Panc1 (cell line): ENCODE data around the gene ATP7B. TPM values are rescaled to one million over a fixed set of nuclear protein-coding genes. Genes with fewer than 3 reads are reported as not detected.

Experiments
- ATAC-seq: fragments of 200-7000 bp; cut with Tn5 transposase; 2 replicates; pipeline ENCODE4 v1.9.1; 2020; ENCODE audit warnings: mild to moderate bottlenecking, moderate library complexity
- BruUV-seq: library from RNA; stranded (reverse); fragments of 400-500 nt; replicated peaks from 2 replicates; lab custom pipeline; 2021; lab: Mats Ljungman, UMichigan
- CTCF ChIA-PET: fragments of 300-600 bp; sonication (Branson Sonifier 250); formaldehyde crosslinking; loops from one replicate; lab custom pipeline; 2022; ENCODE audit warnings: antibody characterized with exemption; lab: Charles Lee
- POLR2A ChIA-PET: fragments of 300-600 bp; sonication (Branson Sonifier 250); formaldehyde crosslinking; loops from one replicate; lab custom pipeline; 2022; ENCODE audit warnings: antibody characterized with exemption; lab: Charles Lee
- DNase-seq: peaks from one replicate; pipeline ENCODE4 v3.0.0-alpha.2; 2010; ENCODE audit warnings: low read depth, low spot score
- H3K27ac ChIP-seq: 2 replicates; pipeline ENCODE4 v1.5.1; 2011; ENCODE audit warnings: mild to moderate bottlenecking, low read length, inconsistent platforms
- H3K27me3 ChIP-seq: fragments of 200-500 bp; sonication (Bioruptor generic); 2 replicates; pipeline ENCODE4 v1.6.0; 2014; ENCODE audit warnings: low read length, inconsistent platforms; ENCODE audit not compliant: control insufficient read depth, insufficient read depth
- H3K36me3 ChIP-seq: fragments of 200-500 bp; sonication (Bioruptor generic); 2 replicates; pipeline ENCODE4 v1.5.1; 2014; ENCODE audit warnings: inconsistent platforms, mild to moderate bottlenecking, low read length, moderate library complexity; ENCODE audit not compliant: control insufficient read depth, insufficient read depth
- H3K4me1 ChIP-seq: 2 replicates; pipeline ENCODE4 v1.5.1; 2011; ENCODE audit warnings: inconsistent platforms, mild to moderate bottlenecking, low read length, moderate library complexity; ENCODE audit not compliant: control insufficient read depth, insufficient read depth
- H3K4me3 ChIP-seq, 2 experiments: 2 replicates each; pipeline ENCODE4 v1.5.1; 2011 to 2012; ENCODE audit warnings: low read depth in 2 of 2, low read length in 2 of 2, mild to moderate bottlenecking in 2 of 2, inconsistent platforms in 1 of 2, moderate library complexity in 1 of 2
- H3K9me3 ChIP-seq: fragments of 200-500 bp; sonication (Bioruptor generic); 2 replicates; pipeline ENCODE4 v1.5.1; 2014; ENCODE audit warnings: low read depth, mild to moderate bottlenecking, inconsistent platforms, low read length, moderate library complexity; ENCODE audit not compliant: control insufficient read depth, insufficient read depth
- POLR2AphosphoS5 ChIP-seq: IDR thresholded peaks from 2 replicates; pipeline ENCODE4 v1.6.1; 2012; ENCODE audit warnings: mild to moderate bottlenecking, low read depth, low read length, moderate library complexity
- SIN3A ChIP-seq: IDR thresholded peaks from 2 replicates; pipeline ENCODE4 v1.6.1; 2012; ENCODE audit warnings: low read depth, mild to moderate bottlenecking, low read length, moderate library complexity, borderline replicate concordance; ENCODE audit not compliant: insufficient read depth
- TCF7L2 ChIP-seq: IDR thresholded peaks from 2 replicates; pipeline ENCODE4 v1.6.1; 2011; ENCODE audit warnings: mild to moderate bottlenecking, low read depth, low read length, inconsistent platforms
- in situ Hi-C: cut with HindIII; loops from 2 replicates; pipeline ENCODE4 v1.10.0; 2016; ENCODE audit warnings: low sequenced_read_pairs, low pct_unique_long_range_greater_than_20kb
- intact Hi-C: fragments of 100-400 bp; cut with micrococcal nuclease; formaldehyde crosslinking; loops from one replicate; pipeline ENCODE4 v1.10.0; 2022; ENCODE audit not compliant: unreplicated experiment
- total RNA-seq: library from RNA; stranded (reverse); gene quantifications from one replicate; pipeline ENCODE4 v1.2.1, GENCODE V29; 2021; ENCODE audit not compliant: unreplicated experiment
- TF ChIP-seq, protein P1 (sequence below): fragments of 450-650 bp; IDR thresholded peaks from 2 replicates; pipeline ENCODE4 v1.5.1; 2017; ENCODE audit warnings: mild to moderate bottlenecking
- TF ChIP-seq, protein P2 (sequence below), 2 experiments: IDR thresholded peaks; 2 replicates each; pipeline ENCODE4 v1.6.1; 2011 to 2012; ENCODE audit warnings: low read depth in 2 of 2, control low read depth in 1 of 2, low read length in 1 of 2, mild to moderate bottlenecking in 1 of 2, moderate library complexity in 1 of 2; ENCODE audit not compliant: insufficient read depth in 1 of 2

Gene ATP7B
- total RNA-seq, 1 experiment from 2014 or later: 19.6 TPM

DNA sequence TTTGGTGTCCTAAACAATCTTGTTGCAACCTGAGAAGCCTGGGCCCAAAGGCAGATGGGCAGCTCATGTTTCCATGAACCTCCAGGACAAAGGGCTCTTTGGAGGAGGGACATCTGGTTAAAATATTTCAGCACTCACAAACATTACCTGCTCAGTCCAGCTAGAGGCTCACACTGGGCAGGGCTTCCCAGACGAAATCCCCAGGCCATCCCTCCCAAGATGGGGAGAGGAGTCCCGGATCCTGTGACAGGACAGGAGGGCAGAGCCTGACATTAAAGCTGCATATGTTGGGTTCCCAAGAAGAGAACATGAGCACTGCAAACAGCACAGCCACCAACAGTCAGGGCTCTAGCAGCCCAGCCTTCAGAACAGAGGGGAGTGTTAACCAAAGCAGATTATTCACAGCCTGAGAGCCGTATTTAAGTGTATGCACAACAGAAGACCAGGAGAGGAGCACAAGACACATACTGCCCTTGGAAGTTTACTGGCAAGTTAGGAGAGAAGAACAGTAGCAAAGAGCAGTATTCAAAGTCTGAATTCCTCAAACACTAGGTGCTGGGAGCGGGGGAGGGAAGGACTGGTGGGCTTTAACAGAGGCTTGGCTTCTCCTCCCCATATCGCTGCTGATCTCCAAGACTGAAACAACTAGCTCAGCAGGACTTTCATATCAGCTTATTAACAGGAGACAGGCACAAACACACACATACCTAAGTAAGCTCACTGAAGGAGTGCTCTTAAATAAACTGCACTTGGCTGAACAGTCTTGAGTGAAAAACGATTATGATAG is 12.3 kb downstream of the ATP7B start:
- CTCF ChIA-PET: interaction anchor here (0.6 kb wide), 1 partner anchor 128 kb away, joined by 3 read pairs; no protein-coding TSS in a partner anchor
- intact Hi-C loops: loop anchor here (5.0 to 10.0 kb wide), 2 partner anchors 94 to 128 kb away; partner anchors contain the start of gene NEK5

DNA sequence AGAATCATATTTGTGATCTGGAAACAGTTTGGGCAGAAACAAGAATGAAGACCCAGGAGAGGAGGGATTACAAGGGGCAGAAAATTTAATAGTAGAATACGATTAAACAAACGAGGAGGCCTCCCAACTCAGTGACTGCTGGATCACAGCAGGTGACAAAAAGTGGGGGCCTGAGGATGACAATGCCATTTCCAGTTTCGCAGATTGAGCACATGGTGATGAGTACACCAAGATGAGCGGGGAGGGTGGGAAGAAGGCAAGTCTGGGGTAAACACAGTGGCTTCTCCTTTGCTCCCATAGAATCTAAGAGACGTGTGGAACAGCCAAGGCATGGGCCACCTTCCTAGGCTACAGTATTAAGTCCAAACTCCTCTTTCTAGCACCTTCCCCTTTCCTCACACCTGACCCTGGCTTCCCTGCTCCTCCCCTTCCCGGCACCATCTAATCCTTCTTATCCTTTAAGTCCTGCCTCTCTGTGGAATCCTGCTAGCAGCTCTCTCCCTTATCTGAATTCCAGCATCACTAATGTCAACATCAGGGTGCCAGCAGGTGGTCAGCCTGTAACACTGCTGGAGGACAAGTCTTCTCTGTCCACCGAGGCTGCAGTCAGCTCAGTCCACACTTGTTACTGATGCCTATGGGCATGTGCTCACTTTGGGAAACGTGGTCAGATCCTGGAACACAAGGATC is 13.5 kb downstream of the ATP7B start:
- intact Hi-C loops: loop anchor here (5.0 to 10.0 kb wide), 2 partner anchors 93 to 130 kb away; partner anchors contain the start of gene NEK5
- ATAC-seq: peak; percentile 38; the same call in 1 of the 2 replicates
- in situ Hi-C loops: no loop called here
- ChIA-PET CTCF (no interaction called here), POLR2A (no interaction called here)
- TF ChIP-seq TCF7L2 (no peak), SIN3A (no peak)
- TF ChIP-seq, protein P1, sequence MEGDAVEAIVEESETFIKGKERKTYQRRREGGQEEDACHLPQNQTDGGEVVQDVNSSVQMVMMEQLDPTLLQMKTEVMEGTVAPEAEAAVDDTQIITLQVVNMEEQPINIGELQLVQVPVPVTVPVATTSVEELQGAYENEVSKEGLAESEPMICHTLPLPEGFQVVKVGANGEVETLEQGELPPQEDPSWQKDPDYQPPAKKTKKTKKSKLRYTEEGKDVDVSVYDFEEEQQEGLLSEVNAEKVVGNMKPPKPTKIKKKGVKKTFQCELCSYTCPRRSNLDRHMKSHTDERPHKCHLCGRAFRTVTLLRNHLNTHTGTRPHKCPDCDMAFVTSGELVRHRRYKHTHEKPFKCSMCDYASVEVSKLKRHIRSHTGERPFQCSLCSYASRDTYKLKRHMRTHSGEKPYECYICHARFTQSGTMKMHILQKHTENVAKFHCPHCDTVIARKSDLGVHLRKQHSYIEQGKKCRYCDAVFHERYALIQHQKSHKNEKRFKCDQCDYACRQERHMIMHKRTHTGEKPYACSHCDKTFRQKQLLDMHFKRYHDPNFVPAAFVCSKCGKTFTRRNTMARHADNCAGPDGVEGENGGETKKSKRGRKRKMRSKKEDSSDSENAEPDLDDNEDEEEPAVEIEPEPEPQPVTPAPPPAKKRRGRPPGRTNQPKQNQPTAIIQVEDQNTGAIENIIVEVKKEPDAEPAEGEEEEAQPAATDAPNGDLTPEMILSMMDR: no peak
- TF ChIP-seq, protein P2, sequence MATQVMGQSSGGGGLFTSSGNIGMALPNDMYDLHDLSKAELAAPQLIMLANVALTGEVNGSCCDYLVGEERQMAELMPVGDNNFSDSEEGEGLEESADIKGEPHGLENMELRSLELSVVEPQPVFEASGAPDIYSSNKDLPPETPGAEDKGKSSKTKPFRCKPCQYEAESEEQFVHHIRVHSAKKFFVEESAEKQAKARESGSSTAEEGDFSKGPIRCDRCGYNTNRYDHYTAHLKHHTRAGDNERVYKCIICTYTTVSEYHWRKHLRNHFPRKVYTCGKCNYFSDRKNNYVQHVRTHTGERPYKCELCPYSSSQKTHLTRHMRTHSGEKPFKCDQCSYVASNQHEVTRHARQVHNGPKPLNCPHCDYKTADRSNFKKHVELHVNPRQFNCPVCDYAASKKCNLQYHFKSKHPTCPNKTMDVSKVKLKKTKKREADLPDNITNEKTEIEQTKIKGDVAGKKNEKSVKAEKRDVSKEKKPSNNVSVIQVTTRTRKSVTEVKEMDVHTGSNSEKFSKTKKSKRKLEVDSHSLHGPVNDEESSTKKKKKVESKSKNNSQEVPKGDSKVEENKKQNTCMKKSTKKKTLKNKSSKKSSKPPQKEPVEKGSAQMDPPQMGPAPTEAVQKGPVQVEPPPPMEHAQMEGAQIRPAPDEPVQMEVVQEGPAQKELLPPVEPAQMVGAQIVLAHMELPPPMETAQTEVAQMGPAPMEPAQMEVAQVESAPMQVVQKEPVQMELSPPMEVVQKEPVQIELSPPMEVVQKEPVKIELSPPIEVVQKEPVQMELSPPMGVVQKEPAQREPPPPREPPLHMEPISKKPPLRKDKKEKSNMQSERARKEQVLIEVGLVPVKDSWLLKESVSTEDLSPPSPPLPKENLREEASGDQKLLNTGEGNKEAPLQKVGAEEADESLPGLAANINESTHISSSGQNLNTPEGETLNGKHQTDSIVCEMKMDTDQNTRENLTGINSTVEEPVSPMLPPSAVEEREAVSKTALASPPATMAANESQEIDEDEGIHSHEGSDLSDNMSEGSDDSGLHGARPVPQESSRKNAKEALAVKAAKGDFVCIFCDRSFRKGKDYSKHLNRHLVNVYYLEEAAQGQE (IDR thresholded peaks at IDR 0.05; ENCODE audit: insufficient read depth in 1 of 2, low read depth in 2 of 2, low read length in 1 of 2): no peak
- Histone ChIP-seq H3K4me3 (no peak overlapping the region), H3K9me3 (no peaks in the 10 kb centered on the region), H3K4me1 (peaks cover 66% of the 10 kb centered on the region), H3K27ac (peak overlapping the region; percentile 85), H3K36me3 (no peaks in the 10 kb centered on the region), H3K27me3 (no peaks in the 10 kb centered on the region)
- BruUV-seq: no TSS peak
- no peak for DNase-seq

More for the DNA sequence above, 12.3 kb downstream of the ATP7B start:
- Histone ChIP-seq H3K9me3 (no peaks in the 10 kb centered on the region), H3K4me1 (peaks cover 60% of the 10 kb centered on the region), H3K36me3 (no peaks in the 10 kb centered on the region), H3K4me3 (0 out of 4 replicates have a peak overlapping the region, but pooled peaks of 1 of the 2 experiments have one; percentile 2), H3K27ac (peak overlapping the region; percentile 85), H3K27me3 (no peaks in the 10 kb centered on the region)
- TF ChIP-seq, protein P2 (IDR thresholded peaks at IDR 0.05; ENCODE audit: insufficient read depth in 1 of 2, low read depth in 2 of 2, low read length in 1 of 2): no peak
- TF ChIP-seq POLR2AphosphoS5 (no peak), SIN3A (no peak), TCF7L2 (no peak)
- TF ChIP-seq, protein P1: no peak
- POLR2A ChIA-PET: no interaction called here
- ATAC-seq: 0 out of 2 replicates have a peak, but pooled peaks have one; percentile 18
- no peak for DNase-seq
- no TSS peak for BruUV-seq
- in situ Hi-C loops: no loop called here
